ENCODE measurements around the gene ZNF280B.
"Not testable (repeated sequence)": the region's sequence is repeated elsewhere in the genome, so short reads cannot be mapped to it uniquely, and the experiment has no call there.

GRCh38 chr22:22510833-22511232 lies 2.3 kb upstream of the ZNF280B start:
- TF ChIP-seq MAX (IDR thresholded peaks at IDR 0.05; ENCODE audit: low read depth, low read length); POLR2A (IDR thresholded peaks at IDR 0.05; ENCODE audit: extremely low read depth, insufficient read length): not testable (repeated sequence)
